ENCODE results near the gene FBP1.

- TF ChIP-seq, protein P1, sequence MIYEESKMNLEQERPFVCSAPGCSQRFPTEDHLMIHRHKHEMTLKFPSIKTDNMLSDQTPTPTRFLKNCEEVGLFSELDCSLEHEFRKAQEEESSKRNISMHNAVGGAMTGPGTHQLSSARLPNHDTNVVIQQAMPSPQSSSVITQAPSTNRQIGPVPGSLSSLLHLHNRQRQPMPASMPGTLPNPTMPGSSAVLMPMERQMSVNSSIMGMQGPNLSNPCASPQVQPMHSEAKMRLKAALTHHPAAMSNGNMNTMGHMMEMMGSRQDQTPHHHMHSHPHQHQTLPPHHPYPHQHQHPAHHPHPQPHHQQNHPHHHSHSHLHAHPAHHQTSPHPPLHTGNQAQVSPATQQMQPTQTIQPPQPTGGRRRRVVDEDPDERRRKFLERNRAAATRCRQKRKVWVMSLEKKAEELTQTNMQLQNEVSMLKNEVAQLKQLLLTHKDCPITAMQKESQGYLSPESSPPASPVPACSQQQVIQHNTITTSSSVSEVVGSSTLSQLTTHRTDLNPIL (CRISPR knock-in tag; IDR thresholded peaks at IDR 0.05; ENCODE audit: low read depth): no peak
- no peak for TF ChIP-seq PATZ1 (CRISPR knock-in tag; IDR thresholded peaks at IDR 0.05; ENCODE audit: borderline replicate concordance)
- TF ChIP-seq ZC3H10 (CRISPR knock-in tag; IDR thresholded peaks at IDR 0.05): no peak
- no peak for TF ChIP-seq BACH2 (CRISPR knock-in tag; IDR thresholded peaks at IDR 0.05; ENCODE audit: borderline replicate concordance)
- no peak for TF ChIP-seq ZFP30 (CRISPR knock-in tag; IDR thresholded peaks at IDR 0.05)
- no peak for TF ChIP-seq TOX (CRISPR knock-in tag; IDR thresholded peaks at IDR 0.05; ENCODE audit: borderline replicate concordance)
- TF ChIP-seq GLIS3 (CRISPR knock-in tag; IDR thresholded peaks at IDR 0.05): no peak
- no peak for TF ChIP-seq RARB (CRISPR knock-in tag; IDR thresholded peaks at IDR 0.05)
- no peak for TF ChIP-seq ARNTL (CRISPR knock-in tag; IDR thresholded peaks at IDR 0.05; ENCODE audit: borderline replicate concordance, low read depth)
- no peak for TF ChIP-seq ESRRG (CRISPR knock-in tag; IDR thresholded peaks at IDR 0.05)
Observed at GRCh38 chr9:94563548-94563947, 75.8 kb downstream of the FBP1 start.

All from SK-N-SH treated with all-trans-retinoic acid at 6 μM for 48 hours (cell line).